SU-DHL-6 (cell line): ENCODE results near the gene PICK1.

Experiments
- CTCF ChIP-seq: fragments of 200-600 bp; sonication (generic); IDR thresholded peaks from one replicate; pipeline ENCODE4 v1.5.1; 2017; ENCODE audit warnings: antibody characterized with exemption, mild to moderate bottlenecking, low read length, moderate library complexity; ENCODE audit not compliant: insufficient read depth, poor library complexity, severe bottlenecking
- EZH2phosphoT487 ChIP-seq: fragments of 200-600 bp; sonication (generic), shearing (Covaris generic); conservative IDR thresholded peaks from 2 replicates; pipeline ENCODE4 v1.6.1; 2018; ENCODE audit warnings: mild to moderate bottlenecking, antibody characterized with exemption, low read length, moderate library complexity, mixed read lengths

- no peak for TF ChIP-seq CTCF
- TF ChIP-seq EZH2phosphoT487, result no peak
These were observed 21.0 kb downstream of the PICK1 start for GRCh38 chr22:38078046-38078840.
